ENCODE results near the gene RRAD.
"Not testable (repeated sequence)": the region's sequence is repeated elsewhere in the genome, so short reads cannot be mapped to it uniquely, and the experiment has no call there.

RRAD gene, protein sequence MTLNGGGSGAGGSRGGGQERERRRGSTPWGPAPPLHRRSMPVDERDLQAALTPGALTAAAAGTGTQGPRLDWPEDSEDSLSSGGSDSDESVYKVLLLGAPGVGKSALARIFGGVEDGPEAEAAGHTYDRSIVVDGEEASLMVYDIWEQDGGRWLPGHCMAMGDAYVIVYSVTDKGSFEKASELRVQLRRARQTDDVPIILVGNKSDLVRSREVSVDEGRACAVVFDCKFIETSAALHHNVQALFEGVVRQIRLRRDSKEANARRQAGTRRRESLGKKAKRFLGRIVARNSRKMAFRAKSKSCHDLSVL

GRCh38 chr16:66925322-66925840 is at the start of gene RRAD:
Gene RRAD, minus strand, starts transcription at chr16:66925535. Its CDS starts 356 bp downstream, at chr16:66925179.
- no peak for DNase-seq (ENCODE audit: low read depth in 1 of 2, low spot score in 1 of 2)

GRCh38 chr16:66974932-66975246 is 49.6 kb upstream of the RRAD start:
- not testable (repeated sequence) for DNase-seq (ENCODE audit: low read depth in 1 of 2, low spot score in 1 of 2)

DNA sequence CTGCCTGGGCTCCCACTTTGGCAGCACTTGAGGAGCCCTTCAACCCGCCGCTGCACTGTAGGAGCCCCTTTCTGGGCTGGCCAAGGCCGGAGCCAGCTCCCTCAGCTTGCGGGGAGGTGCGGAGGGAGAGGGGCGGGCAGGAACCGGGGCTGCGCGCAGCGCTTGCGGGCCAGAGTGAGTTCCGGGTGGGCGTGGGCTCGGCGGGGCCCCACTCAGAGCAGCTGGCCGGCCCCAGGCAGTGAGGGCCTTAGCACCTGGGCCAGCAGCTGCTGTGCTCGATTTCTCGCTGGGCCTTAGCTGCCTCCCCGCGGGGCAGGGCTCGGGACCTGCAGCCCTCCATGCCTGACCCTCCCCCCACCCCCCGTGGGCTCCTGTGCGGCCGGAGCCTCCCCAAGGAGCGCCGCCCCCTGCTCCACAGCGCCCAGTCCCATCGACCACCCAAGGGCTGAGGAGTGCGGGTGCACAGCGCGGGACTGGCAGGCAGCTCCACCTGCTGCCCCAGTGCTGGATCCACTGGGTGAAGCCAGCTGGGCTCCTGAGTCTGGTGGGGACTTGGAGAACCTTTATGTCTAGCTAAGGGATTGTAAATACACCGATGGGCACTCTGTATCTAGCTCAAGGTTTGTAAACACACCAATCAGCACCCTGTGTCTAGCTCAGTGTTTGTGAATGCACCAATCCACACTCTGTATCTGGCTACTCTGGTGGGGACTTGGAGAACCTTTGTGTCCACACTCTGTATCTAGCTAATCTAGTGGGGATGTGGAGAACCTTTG is 49.0 kb upstream of the RRAD start:
- not testable (repeated sequence) for DNase-seq (ENCODE audit: low read depth in 1 of 2, low spot score in 1 of 2)

- no peak for DNase-seq (ENCODE audit: low read depth in 1 of 2, low spot score in 1 of 2)
Measured at GRCh38 chr16:66973716-66974115, 48.4 kb upstream of the RRAD start.

GRCh38 chr16:66972983-66973382 is 47.6 kb upstream of the RRAD start:
- DNase-seq (ENCODE audit: low read depth in 1 of 2, low spot score in 1 of 2), result no peak

DNA sequence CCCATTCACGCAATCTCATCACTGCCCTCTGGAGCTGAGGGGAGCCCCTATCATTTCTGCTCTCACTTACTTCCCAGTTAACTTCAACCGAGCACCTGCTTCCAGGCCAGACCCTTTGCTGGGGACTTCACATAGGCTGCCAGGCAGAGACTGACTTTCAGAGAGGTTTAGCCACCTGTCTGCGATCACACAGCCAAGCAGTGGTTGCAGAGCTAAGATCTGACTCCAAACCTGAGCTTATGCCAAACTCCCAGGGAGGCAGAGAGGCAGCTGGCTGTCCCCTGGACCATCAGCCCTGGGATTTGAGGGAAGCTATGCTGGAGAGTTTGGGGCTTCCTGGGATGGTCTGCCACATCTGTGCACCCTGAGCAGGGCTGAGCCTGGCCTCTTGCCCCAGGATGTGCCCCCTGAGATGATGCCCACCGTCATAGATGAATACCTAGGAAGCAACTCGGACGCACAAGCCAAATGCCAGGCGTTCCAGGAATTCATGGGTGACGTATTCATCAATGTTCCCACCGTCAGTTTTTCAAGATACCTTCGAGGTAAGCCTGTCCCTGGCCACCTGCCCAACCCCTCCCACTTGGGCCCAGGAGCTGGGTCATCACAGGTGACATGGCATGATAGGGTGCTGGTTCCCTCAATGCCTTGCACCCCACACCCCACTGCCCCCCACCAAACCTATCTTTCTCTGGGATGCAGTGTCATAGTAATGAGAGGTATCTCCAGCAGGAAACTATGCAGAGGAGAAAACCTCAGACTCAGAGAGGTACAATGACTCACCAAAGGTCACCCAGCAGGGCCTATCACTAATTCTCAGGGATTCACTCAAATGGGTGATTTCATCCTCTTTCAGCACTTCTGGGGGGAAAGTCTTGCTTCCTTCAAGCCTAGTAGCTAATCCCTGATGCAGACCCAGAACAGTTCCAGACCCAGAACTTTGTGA is 45.7 kb upstream of the RRAD start:
- no peak for DNase-seq (ENCODE audit: low read depth in 1 of 2, low spot score in 1 of 2)

DNA sequence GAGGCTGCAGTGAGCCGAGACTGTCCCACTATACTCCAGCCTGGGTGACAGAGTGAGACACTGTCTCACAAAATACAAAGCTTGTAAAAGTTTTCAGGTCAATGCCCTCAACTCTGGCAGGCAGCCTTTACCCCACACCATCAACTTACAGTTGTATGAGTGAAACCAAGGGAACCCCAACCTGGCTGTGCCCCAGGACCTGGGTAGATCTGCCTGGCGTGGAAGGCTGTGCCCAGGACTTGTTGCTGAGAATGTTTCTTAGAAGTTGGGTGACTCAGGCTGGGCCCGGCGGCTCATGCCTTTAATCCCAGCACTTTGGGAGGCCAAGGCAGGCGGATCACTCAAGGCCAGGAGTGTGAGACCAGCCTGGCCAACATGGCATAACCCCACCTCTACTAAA is 43.5 kb upstream of the RRAD start:
- no peak for DNase-seq (ENCODE audit: low read depth in 1 of 2, low spot score in 1 of 2)

DNA sequence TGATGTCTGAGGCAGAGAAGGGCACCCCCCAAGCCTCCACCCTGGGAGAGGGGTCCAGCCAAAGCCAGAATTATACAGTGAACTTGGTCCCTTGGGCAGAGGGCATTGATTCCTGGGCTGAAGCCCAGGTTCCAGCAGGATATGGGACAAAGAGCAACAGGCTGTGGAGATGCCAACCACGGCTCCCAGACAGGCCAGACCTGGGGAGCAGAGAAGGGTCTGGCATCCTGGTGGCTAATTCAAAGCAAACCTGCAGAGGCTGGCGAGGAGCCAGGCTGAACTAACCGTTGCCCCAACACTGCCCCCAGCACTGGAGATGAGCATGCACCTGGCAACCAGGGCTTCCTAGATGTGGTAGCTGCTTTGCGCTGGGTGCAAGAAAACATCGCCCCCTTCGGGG is 38.7 kb upstream of the RRAD start:
- DNase-seq (ENCODE audit: low read depth in 1 of 2, low spot score in 1 of 2), result no peak

- DNase-seq (ENCODE audit: low read depth in 1 of 2, low spot score in 1 of 2), result no peak
Measured at GRCh38 chr16:66961914-66962313, 36.6 kb upstream of the RRAD start.

GRCh38 chr16:66961065-66961744 is 35.9 kb upstream of the RRAD start, which contains the start of gene CES3:
Gene CES3, plus strand, starts transcription at chr16:66961266. Its CDS starts 42 bp downstream, at chr16:66961308.
- DNase-seq (ENCODE audit: low read depth in 1 of 2, low spot score in 1 of 2), result peak; percentile 19 to 20

DNA sequence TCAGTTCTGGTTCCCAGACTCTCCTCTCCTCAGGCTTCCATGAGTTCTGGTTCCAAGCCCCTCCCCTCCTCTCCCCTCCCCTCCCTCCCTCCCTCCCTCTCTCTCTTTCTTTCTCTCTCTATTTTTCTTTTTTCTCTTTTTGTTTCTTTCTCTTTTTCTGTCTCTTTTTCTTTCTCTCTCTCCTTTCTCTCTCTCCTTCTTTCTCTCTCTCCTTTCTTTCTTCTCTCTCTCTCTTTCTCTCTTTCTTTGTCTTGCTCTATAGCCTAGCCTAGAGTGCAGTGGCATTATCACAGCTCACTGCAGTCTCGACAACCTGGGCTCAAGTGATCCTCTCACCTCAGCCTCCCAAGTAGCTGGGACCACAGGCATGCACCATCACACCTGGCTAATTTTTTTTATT is 34.9 kb upstream of the RRAD start:
- DNase-seq (ENCODE audit: low read depth in 1 of 2, low spot score in 1 of 2), result no peak

GRCh38 chr16:66959704-66960161 is 34.4 kb upstream of the RRAD start:
- DNase-seq (ENCODE audit: low read depth in 1 of 2, low spot score in 1 of 2), result no peak

GRCh38 chr16:66958857-66959703 is 33.7 kb upstream of the RRAD start:
- DNase-seq (ENCODE audit: low read depth in 1 of 2, low spot score in 1 of 2), result no peak

DNA sequence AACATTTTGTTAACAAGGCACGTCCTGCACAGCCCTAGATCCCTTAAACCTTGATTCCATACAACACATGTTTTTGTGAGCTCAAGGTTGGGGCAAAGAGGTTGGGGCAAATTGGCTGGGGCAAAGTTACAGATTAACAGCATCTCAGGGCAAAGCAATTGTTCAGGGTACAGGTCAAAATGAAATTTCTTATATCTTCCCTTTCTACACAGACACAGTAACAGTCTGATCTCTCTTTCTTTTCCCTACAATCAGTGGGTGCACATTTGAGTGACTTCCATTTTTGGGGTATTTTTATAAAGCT is 30.8 kb upstream of the RRAD start:
- DNase-seq (ENCODE audit: low read depth in 1 of 2, low spot score in 1 of 2), result not testable (repeated sequence)

- DNase-seq (ENCODE audit: low read depth in 1 of 2, low spot score in 1 of 2), result not testable (repeated sequence)
Measured at GRCh38 chr16:66955363-66956153, 30.2 kb upstream of the RRAD start.

DNA sequence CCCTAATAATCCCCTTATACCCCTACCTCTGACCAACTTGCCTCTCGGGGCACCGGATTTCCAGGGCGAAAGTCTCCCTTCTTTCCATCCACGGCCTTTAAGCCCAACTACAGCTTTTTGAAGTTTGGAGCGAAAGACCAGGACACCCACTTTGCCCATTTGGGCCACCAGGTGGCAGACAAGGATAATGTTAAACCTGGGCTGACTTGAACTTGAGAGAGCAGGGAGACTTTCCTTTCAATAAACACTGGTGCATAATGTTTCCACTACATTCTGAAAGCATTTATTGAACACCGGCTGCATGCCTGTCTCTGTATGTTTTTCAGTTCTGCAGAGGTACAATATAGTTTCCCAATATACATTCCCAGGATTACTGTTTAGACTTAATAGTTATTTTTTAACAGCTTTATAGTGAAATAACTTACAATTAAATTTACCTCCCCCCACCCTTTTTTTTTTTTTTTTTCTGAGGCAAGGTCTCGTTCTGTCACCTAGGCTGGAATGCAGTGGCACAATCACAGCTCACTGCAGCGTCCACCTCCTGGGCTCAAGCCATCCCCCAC is 28.8 kb upstream of the RRAD start:
- DNase-seq (ENCODE audit: low read depth in 1 of 2, low spot score in 1 of 2), result peak; percentile 43 to 51

DNA sequence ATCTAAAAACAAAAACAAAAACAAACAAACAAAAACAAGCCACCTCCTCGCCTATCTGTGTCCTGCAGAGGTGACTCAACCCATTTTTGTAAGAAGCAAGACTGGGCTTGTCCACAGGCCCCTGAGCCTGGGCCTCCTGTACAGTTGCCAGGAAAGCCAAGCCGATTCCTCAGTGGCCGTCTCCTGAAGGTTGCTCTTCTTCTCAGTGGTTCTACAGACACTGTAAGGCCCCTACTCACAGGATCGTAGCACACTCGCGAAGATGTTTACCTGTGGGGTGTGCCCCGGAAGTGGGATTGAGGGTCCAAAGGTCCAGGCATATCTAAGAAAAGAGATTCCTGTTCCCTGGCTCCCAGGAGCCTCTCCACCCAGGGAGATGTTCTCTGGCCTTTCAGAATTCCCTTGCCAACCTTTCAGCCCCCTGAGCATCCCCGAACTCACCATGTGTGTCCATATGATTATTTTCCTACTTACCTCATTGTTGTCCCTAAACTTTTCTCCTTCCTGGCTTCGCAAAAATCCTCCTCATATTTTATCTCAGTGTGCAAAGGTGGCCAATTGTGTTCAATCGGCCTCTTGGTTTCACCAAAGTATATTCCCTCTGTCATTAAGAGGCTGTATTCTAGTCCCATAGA is 28.2 kb upstream of the RRAD start:
- DNase-seq (ENCODE audit: low read depth in 1 of 2, low spot score in 1 of 2), result no peak

- DNase-seq (ENCODE audit: low read depth in 1 of 2, low spot score in 1 of 2), result no peak
Measured at GRCh38 chr16:66952430-66953110, 27.2 kb upstream of the RRAD start.

Data from activated T-helper 1 cell treated with anti-CD3 and anti-CD28 coated beads, Interleukin-2, amount 50 U/mL, for 16 hours (primary cell).